ENCODE data around the gene TLX2. TPM values are rescaled to one million over a fixed set of nuclear protein-coding genes. Genes with fewer than 3 reads are reported as not detected.

Gene TLX2
- total and polyA plus RNA-seq, 2 of the 4 experiments (the other 2 are of a cell fraction) = not detected

- TF ChIP-seq CTCF (conservative IDR thresholded peaks at IDR 0.05; ENCODE audit: low read depth, low read length) (no peak), RCOR1 (IDR thresholded peaks at IDR 0.05; ENCODE audit: insufficient replicate concordance, low read length) (no peak), FOS (IDR thresholded peaks at IDR 0.05; ENCODE audit: low read depth, low read length) (no peak), BHLHE40 (IDR thresholded peaks at IDR 0.05; ENCODE audit: low read depth, low read length) (no peak), CHD1 (IDR thresholded peaks at IDR 0.05; ENCODE audit: low read depth, low read length) (no peak)
Measured at GRCh38 chr2:74515271-74515980, 1.2 kb downstream of the TLX2 start (continued).
